Tibial nerve (tissue), 4 donors: ENCODE data around the gene ZFYVE28. TPM values are rescaled to one million over a fixed set of nuclear protein-coding genes. Genes with fewer than 3 reads are reported as not detected.

Experiments
- DNase-seq, 2 donors: peaks; one replicate each; pipeline ENCODE4 v3.0.0-alpha.2; 2019; ENCODE audit warnings: low spot score in 2 of 2
- H3K27ac ChIP-seq, 4 donors: fragments of 200-600 bp; sonication (generic) in 3 of 4; one replicate each; pipeline ENCODE4 v1.5.1; 2017 to 2019; ENCODE audit warnings: mild to moderate bottlenecking in 1 of 4
- H3K27me3 ChIP-seq, 2 donors: fragments of 200-600 bp; sonication (generic) in 1 of 2; one replicate each; pipeline versions ENCODE4 v1.5.1 to v1.6.0; 2017 to 2019
- H3K36me3 ChIP-seq, 3 donors: fragments of 200-600 bp; sonication (generic); one replicate each; pipeline ENCODE4 v1.5.1; 2018 to 2019
- H3K4me1 ChIP-seq, 4 donors: fragments of 200-600 bp; sonication (generic) in 3 of 4; one replicate each; pipeline ENCODE4 v1.5.1; 2017 to 2019
- H3K4me3 ChIP-seq, 4 donors: fragments of 200-600 bp; sonication (generic) in 3 of 4; one replicate each; pipeline ENCODE4 v1.5.1; 2017 to 2019; ENCODE audit warnings: mild to moderate bottlenecking in 1 of 4, moderate library complexity in 1 of 4
- H3K9me3 ChIP-seq, 4 donors: fragments of 200-600 bp; sonication (generic) in 3 of 4; one replicate each; pipeline ENCODE4 v1.5.1; 2017 to 2019
- EP300 ChIP-seq, 2 donors: sonication (generic); formaldehyde crosslinking; IDR thresholded peaks; one replicate each; pipeline ENCODE4 v1.6.1; 2017; ENCODE audit warnings: antibody characterized with exemption in 2 of 2, mild to moderate bottlenecking in 1 of 2
- POLR2A ChIP-seq, 2 donors: fragments of 450-650 bp; IDR thresholded peaks; one replicate each; pipeline ENCODE4 v1.6.1; 2017; ENCODE audit warnings: antibody characterized with exemption in 2 of 2, mild to moderate bottlenecking in 2 of 2, moderate library complexity in 2 of 2
- WGBS, 2 donors: methylation state at CpG; one replicate each; pipeline ENCODE4 v1.1.5; 2018; 5-methylcytosine and 5-hydroxymethylcytosine counted together
- total RNA-seq, 4 donors: library from RNA; depleted of rRNA; stranded (reverse); fragments of >200 nt; gene quantifications; one replicate each; pipeline ENCODE4 v1.1.0, GENCODE V29; 2016
- TF ChIP-seq, protein P1 (sequence below), 5 experiments: fragments of 200-600 bp in 3 of 5; fragments of 450-650 bp in 2 of 5; sonication (generic) in 3 of 5; IDR thresholded peaks; one replicate each; pipeline ENCODE4 v1.5.1; 2016 to 2019; ENCODE audit warnings: antibody characterized with exemption in 5 of 5, mild to moderate bottlenecking in 3 of 5, moderate library complexity in 2 of 5

The ZFYVE28 gene
- total RNA-seq, 4 donors from 2014 or later: 16.2 to 44.4 (median 26.5) TPM

DNA sequence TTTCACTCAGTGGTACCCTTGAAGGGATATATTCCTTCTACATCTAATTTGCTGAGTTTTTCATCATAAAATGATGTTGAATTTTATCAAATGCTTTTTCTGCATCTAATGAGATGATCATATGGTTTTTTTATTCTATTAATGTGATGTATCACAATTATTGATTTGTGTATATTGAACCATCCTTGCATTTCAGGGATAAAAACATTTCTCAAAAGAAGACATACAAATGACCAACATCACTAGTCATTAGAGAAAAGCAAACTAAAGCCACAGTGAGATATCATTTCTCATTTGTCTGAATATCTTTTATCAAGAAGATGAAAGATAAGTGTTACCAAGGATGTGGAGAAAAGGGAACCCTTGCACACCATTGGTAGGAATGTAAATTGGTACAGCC is 90.9 kb downstream of the ZFYVE28 start:
- Histone ChIP-seq H3K9me3 (peaks cover 0 to 49% (median 8%) of the 10 kb centered on the region in 4 donors), H3K27ac (no peak overlapping the region), H3K4me3 (no peak overlapping the region), H3K36me3 (peaks cover 0 to 54% (median 0%) of the 10 kb centered on the region in 3 donors), H3K27me3 (no peaks in the 10 kb centered on the region), H3K4me1 (no peaks in the 10 kb centered on the region)
- no peak for DNase-seq
- no peak for TF ChIP-seq EP300 (IDR thresholded peaks at IDR 0.05)
- TF ChIP-seq POLR2A (IDR thresholded peaks at IDR 0.05): no peak
- TF ChIP-seq, protein P1, sequence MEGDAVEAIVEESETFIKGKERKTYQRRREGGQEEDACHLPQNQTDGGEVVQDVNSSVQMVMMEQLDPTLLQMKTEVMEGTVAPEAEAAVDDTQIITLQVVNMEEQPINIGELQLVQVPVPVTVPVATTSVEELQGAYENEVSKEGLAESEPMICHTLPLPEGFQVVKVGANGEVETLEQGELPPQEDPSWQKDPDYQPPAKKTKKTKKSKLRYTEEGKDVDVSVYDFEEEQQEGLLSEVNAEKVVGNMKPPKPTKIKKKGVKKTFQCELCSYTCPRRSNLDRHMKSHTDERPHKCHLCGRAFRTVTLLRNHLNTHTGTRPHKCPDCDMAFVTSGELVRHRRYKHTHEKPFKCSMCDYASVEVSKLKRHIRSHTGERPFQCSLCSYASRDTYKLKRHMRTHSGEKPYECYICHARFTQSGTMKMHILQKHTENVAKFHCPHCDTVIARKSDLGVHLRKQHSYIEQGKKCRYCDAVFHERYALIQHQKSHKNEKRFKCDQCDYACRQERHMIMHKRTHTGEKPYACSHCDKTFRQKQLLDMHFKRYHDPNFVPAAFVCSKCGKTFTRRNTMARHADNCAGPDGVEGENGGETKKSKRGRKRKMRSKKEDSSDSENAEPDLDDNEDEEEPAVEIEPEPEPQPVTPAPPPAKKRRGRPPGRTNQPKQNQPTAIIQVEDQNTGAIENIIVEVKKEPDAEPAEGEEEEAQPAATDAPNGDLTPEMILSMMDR (IDR thresholded peaks at IDR 0.05): no peak

GRCh38 chr4:2324891-2325290 is 93.6 kb downstream of the ZFYVE28 start:
- Histone ChIP-seq H3K27ac (no peak overlapping the region), H3K9me3 (peaks cover 0 to 49% (median 8%) of the 10 kb centered on the region in 4 donors), H3K4me1 (no peaks in the 10 kb centered on the region), H3K4me3 (no peak overlapping the region), H3K27me3 (no peaks in the 10 kb centered on the region), H3K36me3 (peaks cover 0 to 30% (median 0%) of the 10 kb centered on the region in 3 donors)
- DNase-seq: no peak
- TF ChIP-seq EP300 (IDR thresholded peaks at IDR 0.05): no peak
- TF ChIP-seq, protein P1 (IDR thresholded peaks at IDR 0.05): no peak
- no peak for TF ChIP-seq POLR2A (IDR thresholded peaks at IDR 0.05)
- WGBS, 2 donors: 82% methylated on average over 1 of the region's 1 CpG

- Histone ChIP-seq H3K4me1 (no peaks in the 10 kb centered on the region), H3K27me3 (no peaks in the 10 kb centered on the region), H3K27ac (no peak overlapping the region), H3K4me3 (no peak overlapping the region), H3K9me3 (peaks cover 0 to 31% (median 5%) of the 10 kb centered on the region in 4 donors), H3K36me3 (peaks cover 0 to 26% (median 0%) of the 10 kb centered on the region in 3 donors)
- TF ChIP-seq EP300 (IDR thresholded peaks at IDR 0.05) (no peak), POLR2A (IDR thresholded peaks at IDR 0.05) (no peak)
- TF ChIP-seq, protein P1 (IDR thresholded peaks at IDR 0.05): no peak
- no peak for DNase-seq
- 63 to 64% methylated on average over 13 of the region's 13 CpGs for WGBS, 2 donors
Observed at GRCh38 chr4:2322841-2323240, 95.6 kb downstream of the ZFYVE28 start.

- H3K27ac ChIP-seq: no peak overlapping the region
- H3K36me3 ChIP-seq: peaks cover 0 to 20% (median 0%) of the 10 kb centered on the region in 3 donors
- no peak for DNase-seq
- WGBS, 2 donors: 87 to 95% methylated on average over 4 to 6 of the region's 10 CpGs
- no peaks in the 10 kb centered on the region for H3K27me3 ChIP-seq
- H3K4me3 ChIP-seq: no peak overlapping the region
- no peaks in the 10 kb centered on the region for H3K4me1 ChIP-seq
- TF ChIP-seq, protein P1 (IDR thresholded peaks at IDR 0.05): no peak
- TF ChIP-seq EP300 (IDR thresholded peaks at IDR 0.05) (no peak), POLR2A (IDR thresholded peaks at IDR 0.05) (no peak)
- peaks cover 0 to 25% (median 3%) of the 10 kb centered on the region in 4 donors for H3K9me3 ChIP-seq
Observed at GRCh38 chr4:2322227-2322626, 96.2 kb downstream of the ZFYVE28 start.

- Histone ChIP-seq H3K27ac (no peak overlapping the region), H3K9me3 (peaks cover 0 to 18% (median 3%) of the 10 kb centered on the region in 4 donors), H3K36me3 (peaks cover 0 to 16% (median 0%) of the 10 kb centered on the region in 3 donors), H3K27me3 (no peaks in the 10 kb centered on the region), H3K4me1 (no peaks in the 10 kb centered on the region), H3K4me3 (no peak overlapping the region)
- TF ChIP-seq POLR2A (IDR thresholded peaks at IDR 0.05): no peak
- no peak for TF ChIP-seq EP300 (IDR thresholded peaks at IDR 0.05)
- TF ChIP-seq, protein P1 (IDR thresholded peaks at IDR 0.05): no peak
- DNase-seq: no peak
- 53 to 71% methylated on average over 8 to 21 of the region's 22 CpGs for WGBS, 2 donors
Observed at GRCh38 chr4:2321279-2322196, 96.9 kb downstream of the ZFYVE28 start.
